SH-SY5Y (cell line): ENCODE data around the gene FBXO31.

Source experiments
- GATA2 ChIP-seq: IDR thresholded peaks from 2 replicates; pipeline ENCODE4 v1.6.1; 2011; ENCODE audit warnings: mild to moderate bottlenecking, low read depth, low read length
- GATA3 ChIP-seq: IDR thresholded peaks from 2 replicates; pipeline ENCODE4 v1.6.1; 2011; ENCODE audit warnings: low read depth, mild to moderate bottlenecking, low read length, moderate library complexity

- TF ChIP-seq GATA2 (no peak), GATA3 (no peak)
These were observed 55.6 kb downstream of the FBXO31 start for GRCh38 chr16:87327798-87328495.
